K562 (cell line): ENCODE results near the gene APOB. TPM values are rescaled to one million over a fixed set of nuclear protein-coding genes. Genes with fewer than 3 reads are reported as not detected.

Source experiments
- ATAC-seq: fragments of 200-7000 bp; cut with Tn5 transposase; 3 replicates; pipeline ENCODE4 v1.9.1; 2020; ENCODE audit warnings: moderate library complexity
- BruUV-seq: library from RNA; stranded (reverse); fragments of 400-500 nt; replicated peaks from 2 replicates; lab custom pipeline; 2021; lab: Mats Ljungman, UMichigan
- CTCF ChIA-PET: fragments of 300-600 bp; formaldehyde crosslinking; extraction: SDS; loops from one replicate; lab custom pipeline; 2021; ENCODE audit warnings: low intra/inter-chr PET ratio; lab: Yijun Ruan, JAX
- POLR2A ChIA-PET: fragments of 300-600, 350-650 bp; sonication (Branson Sonifier 250); formaldehyde crosslinking; extraction: SDS; loops from one replicate; lab custom pipeline; 2021; ENCODE audit warnings: antibody characterized with exemption, inconsistent platforms; lab: Yijun Ruan, JAX
- DNase-seq, 4 experiments: peaks; one replicate each; pipeline versions ENCODE4 v3.0.0 to v3.0.0-alpha.2; 2011 to 2018; ENCODE audit warnings: low spot score in 3 of 4, mixed read lengths in 3 of 4; ENCODE audit errors: extremely low read depth in 1 of 4
- FAIRE-seq: peaks from 2 replicates; lab custom pipeline; 2011; peaks lifted over from hg19 to GRCh38; lab: Jason Lieb, UNC
- H2AFZ ChIP-seq: 2 replicates; pipeline ENCODE4 v1.6.0; 2011; ENCODE audit warnings: low read depth, low read length, control low read depth, inconsistent platforms
- H3K27ac ChIP-seq: fragments of 200-600 bp; 3 replicates; pipeline ENCODE4 v1.8.0; 2011; ENCODE audit warnings: low read depth, mild to moderate bottlenecking, control low read depth, inconsistent platforms, low read length, moderate library complexity, mixed read lengths; ENCODE audit errors: extremely low read depth
- H3K27me3 ChIP-seq, 2 experiments: fragments of 300-600 bp in 1 of 2; 2 replicates in 1 of 2; 3 replicates in 1 of 2; pipeline versions ENCODE4 v1.6.0 to v1.8.0; 2011; ENCODE audit warnings: inconsistent platforms in 2 of 2, low read length in 2 of 2, mild to moderate bottlenecking in 1 of 2, mixed read lengths in 1 of 2, moderate library complexity in 1 of 2; ENCODE audit not compliant: control insufficient read depth in 2 of 2, insufficient read depth in 2 of 2
- H3K36me3 ChIP-seq: fragments of 300-600 bp; 3 replicates; pipeline ENCODE4 v1.8.0; 2011; ENCODE audit warnings: mild to moderate bottlenecking, low read length, inconsistent platforms; ENCODE audit not compliant: control insufficient read depth, insufficient read depth
- H3K4me1 ChIP-seq, 2 experiments: fragments of 200-600 bp in 1 of 2; replicated peaks in 1 of 2; 2 replicates in 1 of 2; 3 replicates in 1 of 2; pipeline versions ENCODE4 v1.5.1 to v1.8.0; 2011; ENCODE audit warnings: inconsistent platforms in 2 of 2, low read length in 2 of 2, mild to moderate bottlenecking in 1 of 2, mixed read lengths in 1 of 2, moderate library complexity in 1 of 2; ENCODE audit not compliant: control insufficient read depth in 2 of 2, insufficient read depth in 2 of 2
- H3K4me2 ChIP-seq: 2 replicates; pipeline ENCODE4 v1.6.1; 2011; ENCODE audit warnings: low read length, control low read depth, inconsistent platforms, mixed read lengths; ENCODE audit not compliant: insufficient read depth
- H3K4me3 ChIP-seq: fragments of 200-600 bp; sonication (generic), shearing (Covaris generic); 2 replicates; pipeline ENCODE4 v1.5.1; 2016; ENCODE audit warnings: control low read depth, inconsistent platforms
- H3K79me2 ChIP-seq: fragments of 200-600 bp; 3 replicates; pipeline ENCODE4 v1.8.0; 2011; ENCODE audit warnings: low read length, inconsistent platforms; ENCODE audit not compliant: control insufficient read depth, insufficient read depth
- H3K9ac ChIP-seq, 2 experiments: 2 replicates each; pipeline versions ENCODE4 v1.6.0 to v1.6.1; 2011; ENCODE audit warnings: low read depth in 2 of 2, low read length in 2 of 2, control low read depth in 1 of 2, inconsistent platforms in 1 of 2, mild to moderate bottlenecking in 1 of 2, mixed read lengths in 1 of 2; ENCODE audit not compliant: insufficient read depth in 1 of 2
- H3K9me1 ChIP-seq: one replicate; pipeline ENCODE4 v1.6.0; 2011; ENCODE audit warnings: inconsistent platforms, mild to moderate bottlenecking, low read length, moderate library complexity; ENCODE audit not compliant: control insufficient read depth, insufficient read depth
- H3K9me3 ChIP-seq: replicated peaks from 2 replicates; pipeline ENCODE4 v1.5.1; 2011; ENCODE audit warnings: low read depth, low read length, inconsistent platforms; ENCODE audit not compliant: control insufficient read depth, insufficient read depth
- H4K20me1 ChIP-seq: replicated peaks from 2 replicates; pipeline ENCODE4 v1.6.1; 2011; ENCODE audit warnings: low read length, inconsistent platforms, mixed read lengths; ENCODE audit not compliant: control insufficient read depth, insufficient read depth
- CHCHD3 ChIP-seq: fragments of 250-450 bp; sonication (Bioruptor Pico); IDR thresholded peaks from 2 replicates; pipeline ENCODE4 v2.1.2; 2022; ENCODE audit warnings: mild to moderate bottlenecking
- EHMT2 ChIP-seq: fragments of 450-650 bp; IDR thresholded peaks from 2 replicates; pipeline ENCODE4 v1.6.1; 2018; ENCODE audit warnings: antibody characterized with exemption
- FOXP1 ChIP-seq: sonication (generic); formaldehyde crosslinking; IDR thresholded peaks from 2 replicates; pipeline ENCODE4 v1.8.0; 2022; ENCODE audit warnings: mild to moderate bottlenecking, missing genetic modification reagents
- GATA2 ChIP-seq: sonication (generic); formaldehyde crosslinking; IDR thresholded peaks from 2 replicates; pipeline ENCODE4 v1.4.0; 2020; ENCODE audit warnings: mild to moderate bottlenecking, missing genetic modification reagents
- HDAC1 ChIP-seq, 2 experiments: fragments of 450-650 bp; IDR thresholded peaks; 2 replicates each; pipeline ENCODE4 v1.6.1; 2016 to 2017; ENCODE audit warnings: inconsistent platforms in 1 of 2, mild to moderate bottlenecking in 1 of 2, moderate library complexity in 1 of 2
- KLF16 ChIP-seq: IDR thresholded peaks from 2 replicates; pipeline ENCODE4 v1.6.1; 2016; ENCODE audit warnings: antibody characterized with exemption
- MAFG ChIP-seq: fragments of 450-650 bp; conservative IDR thresholded peaks from 2 replicates; pipeline ENCODE4 v1.6.1; 2016; ENCODE audit warnings: missing genetic modification characterization, missing compliant biosample characterization
- PRMT5 ChIP-seq: sonication (generic); formaldehyde crosslinking; IDR thresholded peaks from 2 replicates; pipeline ENCODE4 v1.5.0; 2020; ENCODE audit warnings: missing genetic modification reagents
- PRPF4 ChIP-seq: fragments of 200-400 bp; formaldehyde crosslinking; IDR thresholded peaks from one replicate; pipeline ENCODE4 v1.6.1; 2017; ENCODE audit warnings: low read length, low read depth, mild to moderate bottlenecking; ENCODE audit not compliant: insufficient read depth, poor library complexity, severe bottlenecking
- RBM39 ChIP-seq: fragments of 200-400 bp; formaldehyde crosslinking; optimal IDR thresholded peaks from 2 replicates; pipeline ENCODE3; 2018; ENCODE audit warnings: low read depth, low read length
- ZKSCAN8 ChIP-seq: fragments of 200-800 bp; sonication (Bioruptor generic); IDR thresholded peaks from 2 replicates; pipeline ENCODE4 v1.6.1; 2016; ENCODE audit warnings: missing genetic modification characterization, missing compliant biosample characterization
- ZNF124 ChIP-seq: sonication (generic); formaldehyde crosslinking; IDR thresholded peaks from 2 replicates; pipeline ENCODE4 v1.8.1; 2022; ENCODE audit warnings: missing genetic modification reagents
- ZNF232 ChIP-seq: sonication (generic); formaldehyde crosslinking; IDR thresholded peaks from 2 replicates; pipeline ENCODE4 v1.8.0; 2022; ENCODE audit warnings: mild to moderate bottlenecking, missing genetic modification reagents
- ZNF780A ChIP-seq: fragments of 250-450 bp; sonication (Bioruptor Pico); IDR thresholded peaks from 2 replicates; pipeline ENCODE4 v1.5.0; 2021; ENCODE audit warnings: mild to moderate bottlenecking
- WGBS: fragments of 100-300 bp; shearing (Covaris generic); methylation state at CpG from one replicate; pipeline ENCODE4 v1.1.6; 2016; ENCODE audit warnings: low coverage, mixed read lengths; ENCODE audit not compliant: insufficient coverage; ENCODE audit errors: missing lambda C conversion rate; 5-methylcytosine and 5-hydroxymethylcytosine counted together
- in situ Hi-C: fragments of 300-500 bp; cut with MboI; formaldehyde crosslinking; loops from 4 replicates; pipeline ENCODE4 v1.15.0; 2018; ENCODE audit warnings: inconsistent platforms, mixed read lengths
- intact Hi-C: fragments of 100-400 bp; cut with micrococcal nuclease; formaldehyde crosslinking; loops from 2 replicates; pipeline ENCODE4 v1.14.2; 2022
- polyA plus RNA-seq, 8 experiments: library from polyadenylated mRNA; depleted of rRNA in 4 of 8; stranded (reverse) in 5 of 8; unstranded in 3 of 8; fragments of >200 nt; fragmentation: Nextera tagmentation in 2 of 8; fragmentation: Illumina TruSeq in 1 of 8; extraction: Ambion mirVana in 2 of 8; extraction: Trizol in 1 of 8; gene quantifications; 2 replicates each; pipeline versions ENCODE4 v1.2.1 to v1.2.3, GENCODE V29; 2011 to 2014; ENCODE audit warnings: inconsistent platforms in 1 of 8, missing spikeins in 1 of 8
- total RNA-seq, 7 experiments: library from RNA; depleted of rRNA in 6 of 7; stranded (reverse); fragments of >200 nt in 6 of 7; fragmentation: Illumina TruSeq in 2 of 7; extraction: Trizol in 2 of 7; gene quantifications; 2 replicates each; pipeline versions ENCODE4 v1.2.1 to v1.2.3, GENCODE V29; 2011 to 2021; ENCODE audit warnings: low replicate concordance in 1 of 7
- TF ChIP-seq, protein P1 (sequence below): sonication (generic); formaldehyde crosslinking; IDR thresholded peaks from 2 replicates; pipeline ENCODE4 v1.8.1; 2023; ENCODE audit warnings: missing genetic modification reagents, mild to moderate bottlenecking, borderline replicate concordance
- TF ChIP-seq, protein P2 (sequence below): fragments of 450-650 bp; formaldehyde crosslinking; IDR thresholded peaks from 2 replicates; pipeline ENCODE4 v1.4.0; 2022; ENCODE audit warnings: missing genetic modification characterization

APOB gene
- total and polyA plus RNA-seq, 9 of the 15 experiments (the other 6 are each of a cell fraction or from before 2014, with no cell fraction given) = 0.73 TPM; not detected in 8

DNA sequence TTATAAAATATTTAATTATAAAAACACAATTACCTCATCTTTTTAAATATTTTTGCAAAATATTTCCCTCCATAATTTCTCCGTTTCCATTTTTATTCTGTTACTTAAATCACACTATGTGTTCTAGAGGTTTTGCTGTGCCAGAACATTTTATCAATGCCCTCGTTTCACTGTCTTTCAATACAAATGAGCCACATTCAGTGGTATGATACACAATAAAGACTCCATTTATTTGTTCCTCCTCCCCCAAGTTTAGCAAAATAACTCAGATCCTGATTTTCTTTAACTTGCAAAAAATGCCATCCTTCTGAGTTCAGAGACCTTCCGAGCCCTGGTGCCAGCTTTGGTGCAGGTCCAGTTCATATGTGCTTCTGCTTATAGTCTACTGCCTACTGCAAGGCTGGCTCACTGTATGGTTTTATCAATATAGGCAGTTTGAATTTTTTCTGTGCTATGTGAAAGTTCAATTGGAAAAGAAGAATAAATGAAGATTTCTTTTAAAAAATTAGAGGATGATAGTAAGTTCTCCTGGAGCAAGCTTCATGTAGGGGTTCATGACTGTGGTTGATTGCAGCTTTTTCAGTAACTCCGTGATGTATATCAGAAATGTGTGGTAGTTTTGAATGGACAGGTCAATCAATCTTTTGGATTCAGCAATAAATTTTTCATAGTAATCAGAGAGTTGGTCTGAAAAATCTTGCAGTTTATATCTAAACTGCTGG is 42.5 kb downstream of the APOB start:
- no peak overlapping the region for H3K9ac ChIP-seq
- POLR2A ChIA-PET = no interaction called here
- WGBS = 0% methylated on average over 4 of the region's 4 CpGs

More for the DNA sequence above, 42.5 kb downstream of the APOB start:
- Histone ChIP-seq H3K27ac (no peak overlapping the region), H3K9me3 (no peaks in the 10 kb centered on the region), H3K9me1 (no peaks in the 10 kb centered on the region), H3K36me3 (no peaks in the 10 kb centered on the region), H3K4me3 (no peak overlapping the region), H3K79me2 (no peaks in the 10 kb centered on the region), H2AFZ (no peak overlapping the region), H4K20me1 (no peaks in the 10 kb centered on the region), H3K4me1 (no peaks in the 10 kb centered on the region), H3K27me3 (no peaks in the 10 kb centered on the region; a peak in 1 of 5 replicates), H3K4me2 (no peak overlapping the region)
- ATAC-seq (no peak), DNase-seq (no peak), FAIRE-seq (no peak)
- in situ Hi-C loops = no loop called here
- CTCF ChIA-PET = no interaction called here
- BruUV-seq = no TSS peak
- TF ChIP-seq CHCHD3 (CRISPR knock-in tag) (no peak), HDAC1 (IDR thresholded peaks at IDR 0.05) (no peak), ZNF124 (no peak), ZKSCAN8 (CRISPR knock-in tag) (no peak), MAFG (tag) (no peak), EHMT2 (no peak), FOXP1 (no peak), ZNF232 (CRISPR knock-in tag) (no peak), RBM39 (no peak), GATA2 (CRISPR knock-in tag) (no peak), ZNF780A (CRISPR knock-in tag) (no peak), PRMT5 (no peak), PRPF4 (no peak), KLF16 (no peak)
- TF ChIP-seq, protein P1, sequence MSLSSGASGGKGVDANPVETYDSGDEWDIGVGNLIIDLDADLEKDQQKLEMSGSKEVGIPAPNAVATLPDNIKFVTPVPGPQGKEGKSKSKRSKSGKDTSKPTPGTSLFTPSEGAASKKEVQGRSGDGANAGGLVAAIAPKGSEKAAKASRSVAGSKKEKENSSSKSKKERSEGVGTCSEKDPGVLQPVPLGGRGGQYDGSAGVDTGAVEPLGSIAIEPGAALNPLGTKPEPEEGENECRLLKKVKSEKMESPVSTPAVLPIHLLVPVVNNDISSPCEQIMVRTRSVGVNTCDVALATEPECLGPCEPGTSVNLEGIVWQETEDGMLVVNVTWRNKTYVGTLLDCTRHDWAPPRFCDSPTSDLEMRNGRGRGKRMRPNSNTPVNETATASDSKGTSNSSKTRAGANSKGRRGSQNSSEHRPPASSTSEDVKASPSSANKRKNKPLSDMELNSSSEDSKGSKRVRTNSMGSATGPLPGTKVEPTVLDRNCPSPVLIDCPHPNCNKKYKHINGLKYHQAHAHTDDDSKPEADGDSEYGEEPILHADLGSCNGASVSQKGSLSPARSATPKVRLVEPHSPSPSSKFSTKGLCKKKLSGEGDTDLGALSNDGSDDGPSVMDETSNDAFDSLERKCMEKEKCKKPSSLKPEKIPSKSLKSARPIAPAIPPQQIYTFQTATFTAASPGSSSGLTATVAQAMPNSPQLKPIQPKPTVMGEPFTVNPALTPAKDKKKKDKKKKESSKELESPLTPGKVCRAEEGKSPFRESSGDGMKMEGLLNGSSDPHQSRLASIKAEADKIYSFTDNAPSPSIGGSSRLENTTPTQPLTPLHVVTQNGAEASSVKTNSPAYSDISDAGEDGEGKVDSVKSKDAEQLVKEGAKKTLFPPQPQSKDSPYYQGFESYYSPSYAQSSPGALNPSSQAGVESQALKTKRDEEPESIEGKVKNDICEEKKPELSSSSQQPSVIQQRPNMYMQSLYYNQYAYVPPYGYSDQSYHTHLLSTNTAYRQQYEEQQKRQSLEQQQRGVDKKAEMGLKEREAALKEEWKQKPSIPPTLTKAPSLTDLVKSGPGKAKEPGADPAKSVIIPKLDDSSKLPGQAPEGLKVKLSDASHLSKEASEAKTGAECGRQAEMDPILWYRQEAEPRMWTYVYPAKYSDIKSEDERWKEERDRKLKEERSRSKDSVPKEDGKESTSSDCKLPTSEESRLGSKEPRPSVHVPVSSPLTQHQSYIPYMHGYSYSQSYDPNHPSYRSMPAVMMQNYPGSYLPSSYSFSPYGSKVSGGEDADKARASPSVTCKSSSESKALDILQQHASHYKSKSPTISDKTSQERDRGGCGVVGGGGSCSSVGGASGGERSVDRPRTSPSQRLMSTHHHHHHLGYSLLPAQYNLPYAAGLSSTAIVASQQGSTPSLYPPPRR (CRISPR knock-in tag) = no peak
- TF ChIP-seq, protein P2, sequence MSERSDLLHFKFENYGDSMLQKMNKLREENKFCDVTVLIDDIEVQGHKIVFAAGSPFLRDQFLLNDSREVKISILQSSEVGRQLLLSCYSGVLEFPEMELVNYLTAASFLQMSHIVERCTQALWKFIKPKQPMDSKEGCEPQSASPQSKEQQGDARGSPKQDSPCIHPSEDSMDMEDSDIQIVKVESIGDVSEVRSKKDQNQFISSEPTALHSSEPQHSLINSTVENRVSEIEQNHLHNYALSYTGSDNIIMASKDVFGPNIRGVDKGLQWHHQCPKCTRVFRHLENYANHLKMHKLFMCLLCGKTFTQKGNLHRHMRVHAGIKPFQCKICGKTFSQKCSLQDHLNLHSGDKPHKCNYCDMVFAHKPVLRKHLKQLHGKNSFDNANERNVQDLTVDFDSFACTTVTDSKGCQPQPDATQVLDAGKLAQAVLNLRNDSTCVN = no peak
- TF ChIP-seq, all 486 proteins: peak for 0
- intact Hi-C loops = no loop called here
